HepG2 (cell line): ENCODE results near the gene C19orf85. TPM values are rescaled to one million over a fixed set of nuclear protein-coding genes. Genes with fewer than 3 reads are reported as not detected.
A peak's percentile ranks its signal among the peaks of the same experiment; 100 is the strongest.

Source experiments
- FOXO1 ChIP-seq: sonication (generic); formaldehyde crosslinking; IDR thresholded peaks from 2 replicates; pipeline ENCODE4 v1.4.0; 2020; ENCODE audit warnings: missing genetic modification reagents
- HNRNPLL ChIP-seq: fragments of 200-400 bp; formaldehyde crosslinking; IDR thresholded peaks from 2 replicates; pipeline ENCODE4 v1.6.1; 2017; ENCODE audit warnings: mild to moderate bottlenecking, low read depth, low read length; ENCODE audit not compliant: poor library complexity, severe bottlenecking
- MYNN ChIP-seq: sonication (generic); formaldehyde crosslinking; IDR thresholded peaks from 2 replicates; pipeline ENCODE4 v1.4.0; 2020; ENCODE audit warnings: mild to moderate bottlenecking, low read depth, missing genetic modification reagents
- NFE2L2 ChIP-seq: fragments of 150-350 bp; IDR thresholded peaks from 2 replicates; pipeline ENCODE4 v1.6.1; 2014; ENCODE audit warnings: low read length
- PPARG ChIP-seq: conservative IDR thresholded peaks from 2 replicates; pipeline ENCODE4 v1.6.1; 2016; ENCODE audit warnings: missing biosample characterization, missing genetic modification reagents
- RFXANK ChIP-seq: IDR thresholded peaks from 2 replicates; pipeline ENCODE4 v1.6.1; 2016
- SMAD1 ChIP-seq: sonication (generic); formaldehyde crosslinking; IDR thresholded peaks from 2 replicates; pipeline ENCODE4 v1.4.0; 2020; ENCODE audit warnings: missing genetic modification reagents, low read depth, mild to moderate bottlenecking, borderline replicate concordance
- SNAI1 ChIP-seq: sonication (generic); formaldehyde crosslinking; IDR thresholded peaks from 2 replicates; pipeline ENCODE4 v1.5.0; 2020; ENCODE audit warnings: mild to moderate bottlenecking, missing genetic modification reagents, borderline replicate concordance
- ZBTB7A ChIP-seq: sonication (generic); formaldehyde crosslinking; IDR thresholded peaks from 2 replicates; pipeline ENCODE4 v1.8.0; 2022; ENCODE audit warnings: mild to moderate bottlenecking, missing genetic modification reagents
- ZNF274 ChIP-seq: sonication (generic); formaldehyde crosslinking; IDR thresholded peaks from 2 replicates; pipeline ENCODE4 v1.5.1; 2020; ENCODE audit warnings: mild to moderate bottlenecking, missing genetic modification reagents
- ZNF510 ChIP-seq: sonication (generic); formaldehyde crosslinking; IDR thresholded peaks from 2 replicates; pipeline ENCODE4 v1.4.0; 2020; ENCODE audit warnings: low read depth, mild to moderate bottlenecking, missing genetic modification reagents
- polyA plus RNA-seq, 8 experiments: library from polyadenylated mRNA; depleted of rRNA in 3 of 8; stranded (reverse) in 7 of 8; unstranded in 1 of 8; fragments of >200 nt; fragmentation: Illumina TruSeq in 4 of 8; extraction: Trizol in 4 of 8; gene quantifications; 2 replicates each; pipeline versions ENCODE4 v1.2.1 to v1.2.3, GENCODE V29; 2011 to 2016; ENCODE audit warnings: low read depth in 4 of 8, missing spikeins in 1 of 8, mixed read lengths in 1 of 8; ENCODE audit not compliant: insufficient read depth in 1 of 8
- total RNA-seq, 5 experiments: library from RNA; depleted of rRNA; stranded (reverse); fragments of >200 nt; fragmentation: Illumina TruSeq; extraction: Trizol; gene quantifications; 2 replicates each; pipeline ENCODE4 v1.2.3, GENCODE V29; 2016; ENCODE audit warnings: low read depth in 1 of 5
- TF ChIP-seq, protein P1 (sequence below): sonication (generic); formaldehyde crosslinking; conservative IDR thresholded peaks from 2 replicates; pipeline ENCODE4 v1.8.0; 2022; ENCODE audit warnings: missing genetic modification reagents
- TF ChIP-seq, protein P2 (sequence below): sonication (generic); formaldehyde crosslinking; IDR thresholded peaks from 2 replicates; pipeline ENCODE4 v1.4.0; 2020; ENCODE audit warnings: mild to moderate bottlenecking, missing genetic modification reagents

Gene C19orf85
- total and polyA plus RNA-seq, 2 of the 13 experiments (the other 11 are each of a cell fraction or from before 2014, with no cell fraction given): not detected

DNA sequence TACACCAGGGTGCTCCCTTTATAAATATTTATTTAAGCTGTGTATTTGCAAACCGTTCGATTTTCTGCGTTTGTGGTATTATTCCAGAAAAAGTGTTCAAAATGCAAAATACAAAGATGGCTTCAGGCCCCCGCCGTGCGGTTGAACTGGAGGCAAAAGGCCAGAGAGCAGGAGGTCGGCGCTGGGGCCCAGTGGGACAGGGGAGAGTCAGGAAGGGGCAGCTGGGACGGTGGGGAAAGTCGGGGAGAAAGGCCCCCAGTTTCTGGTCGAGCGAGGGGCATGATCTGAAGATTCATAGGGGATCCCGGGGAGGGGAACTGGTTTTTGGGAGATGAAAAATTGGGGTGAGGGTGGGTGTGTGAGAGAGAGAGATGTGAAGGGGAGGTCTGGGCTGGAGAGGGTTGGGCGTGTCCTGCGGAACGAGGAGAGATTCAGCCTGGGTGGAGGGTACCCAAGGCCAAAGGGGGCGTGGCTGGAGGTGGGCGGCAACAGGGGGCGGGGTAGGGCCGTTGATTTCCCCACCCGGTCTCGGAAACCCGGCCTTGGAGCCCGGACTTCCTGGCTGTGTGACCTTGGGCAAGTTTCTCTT is 3.8 kb downstream of the C19orf85 start (continued):
- TF ChIP-seq PPARG (CRISPR knock-in tag) (0 out of 2 replicates have a peak, but pooled peaks have one; percentile 5), SNAI1 (CRISPR knock-in tag) (no peak), HNRNPLL (no peak), RFXANK (CRISPR knock-in tag) (no peak), FOXO1 (no peak), ZNF274 (CRISPR knock-in tag) (no peak), ZNF510 (CRISPR knock-in tag) (0 out of 2 replicates have a peak, but pooled peaks have one; percentile 8), ZBTB7A (no peak), NFE2L2 (no peak), MYNN (CRISPR knock-in tag) (no peak), SMAD1 (CRISPR knock-in tag) (no peak)
- TF ChIP-seq, protein P1, sequence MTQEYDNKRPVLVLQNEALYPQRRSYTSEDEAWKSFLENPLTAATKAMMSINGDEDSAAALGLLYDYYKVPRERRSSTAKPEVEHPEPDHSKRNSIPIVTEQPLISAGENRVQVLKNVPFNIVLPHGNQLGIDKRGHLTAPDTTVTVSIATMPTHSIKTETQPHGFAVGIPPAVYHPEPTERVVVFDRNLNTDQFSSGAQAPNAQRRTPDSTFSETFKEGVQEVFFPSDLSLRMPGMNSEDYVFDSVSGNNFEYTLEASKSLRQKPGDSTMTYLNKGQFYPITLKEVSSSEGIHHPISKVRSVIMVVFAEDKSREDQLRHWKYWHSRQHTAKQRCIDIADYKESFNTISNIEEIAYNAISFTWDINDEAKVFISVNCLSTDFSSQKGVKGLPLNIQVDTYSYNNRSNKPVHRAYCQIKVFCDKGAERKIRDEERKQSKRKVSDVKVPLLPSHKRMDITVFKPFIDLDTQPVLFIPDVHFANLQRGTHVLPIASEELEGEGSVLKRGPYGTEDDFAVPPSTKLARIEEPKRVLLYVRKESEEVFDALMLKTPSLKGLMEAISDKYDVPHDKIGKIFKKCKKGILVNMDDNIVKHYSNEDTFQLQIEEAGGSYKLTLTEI (CRISPR knock-in tag): no peak
- TF ChIP-seq, protein P2, sequence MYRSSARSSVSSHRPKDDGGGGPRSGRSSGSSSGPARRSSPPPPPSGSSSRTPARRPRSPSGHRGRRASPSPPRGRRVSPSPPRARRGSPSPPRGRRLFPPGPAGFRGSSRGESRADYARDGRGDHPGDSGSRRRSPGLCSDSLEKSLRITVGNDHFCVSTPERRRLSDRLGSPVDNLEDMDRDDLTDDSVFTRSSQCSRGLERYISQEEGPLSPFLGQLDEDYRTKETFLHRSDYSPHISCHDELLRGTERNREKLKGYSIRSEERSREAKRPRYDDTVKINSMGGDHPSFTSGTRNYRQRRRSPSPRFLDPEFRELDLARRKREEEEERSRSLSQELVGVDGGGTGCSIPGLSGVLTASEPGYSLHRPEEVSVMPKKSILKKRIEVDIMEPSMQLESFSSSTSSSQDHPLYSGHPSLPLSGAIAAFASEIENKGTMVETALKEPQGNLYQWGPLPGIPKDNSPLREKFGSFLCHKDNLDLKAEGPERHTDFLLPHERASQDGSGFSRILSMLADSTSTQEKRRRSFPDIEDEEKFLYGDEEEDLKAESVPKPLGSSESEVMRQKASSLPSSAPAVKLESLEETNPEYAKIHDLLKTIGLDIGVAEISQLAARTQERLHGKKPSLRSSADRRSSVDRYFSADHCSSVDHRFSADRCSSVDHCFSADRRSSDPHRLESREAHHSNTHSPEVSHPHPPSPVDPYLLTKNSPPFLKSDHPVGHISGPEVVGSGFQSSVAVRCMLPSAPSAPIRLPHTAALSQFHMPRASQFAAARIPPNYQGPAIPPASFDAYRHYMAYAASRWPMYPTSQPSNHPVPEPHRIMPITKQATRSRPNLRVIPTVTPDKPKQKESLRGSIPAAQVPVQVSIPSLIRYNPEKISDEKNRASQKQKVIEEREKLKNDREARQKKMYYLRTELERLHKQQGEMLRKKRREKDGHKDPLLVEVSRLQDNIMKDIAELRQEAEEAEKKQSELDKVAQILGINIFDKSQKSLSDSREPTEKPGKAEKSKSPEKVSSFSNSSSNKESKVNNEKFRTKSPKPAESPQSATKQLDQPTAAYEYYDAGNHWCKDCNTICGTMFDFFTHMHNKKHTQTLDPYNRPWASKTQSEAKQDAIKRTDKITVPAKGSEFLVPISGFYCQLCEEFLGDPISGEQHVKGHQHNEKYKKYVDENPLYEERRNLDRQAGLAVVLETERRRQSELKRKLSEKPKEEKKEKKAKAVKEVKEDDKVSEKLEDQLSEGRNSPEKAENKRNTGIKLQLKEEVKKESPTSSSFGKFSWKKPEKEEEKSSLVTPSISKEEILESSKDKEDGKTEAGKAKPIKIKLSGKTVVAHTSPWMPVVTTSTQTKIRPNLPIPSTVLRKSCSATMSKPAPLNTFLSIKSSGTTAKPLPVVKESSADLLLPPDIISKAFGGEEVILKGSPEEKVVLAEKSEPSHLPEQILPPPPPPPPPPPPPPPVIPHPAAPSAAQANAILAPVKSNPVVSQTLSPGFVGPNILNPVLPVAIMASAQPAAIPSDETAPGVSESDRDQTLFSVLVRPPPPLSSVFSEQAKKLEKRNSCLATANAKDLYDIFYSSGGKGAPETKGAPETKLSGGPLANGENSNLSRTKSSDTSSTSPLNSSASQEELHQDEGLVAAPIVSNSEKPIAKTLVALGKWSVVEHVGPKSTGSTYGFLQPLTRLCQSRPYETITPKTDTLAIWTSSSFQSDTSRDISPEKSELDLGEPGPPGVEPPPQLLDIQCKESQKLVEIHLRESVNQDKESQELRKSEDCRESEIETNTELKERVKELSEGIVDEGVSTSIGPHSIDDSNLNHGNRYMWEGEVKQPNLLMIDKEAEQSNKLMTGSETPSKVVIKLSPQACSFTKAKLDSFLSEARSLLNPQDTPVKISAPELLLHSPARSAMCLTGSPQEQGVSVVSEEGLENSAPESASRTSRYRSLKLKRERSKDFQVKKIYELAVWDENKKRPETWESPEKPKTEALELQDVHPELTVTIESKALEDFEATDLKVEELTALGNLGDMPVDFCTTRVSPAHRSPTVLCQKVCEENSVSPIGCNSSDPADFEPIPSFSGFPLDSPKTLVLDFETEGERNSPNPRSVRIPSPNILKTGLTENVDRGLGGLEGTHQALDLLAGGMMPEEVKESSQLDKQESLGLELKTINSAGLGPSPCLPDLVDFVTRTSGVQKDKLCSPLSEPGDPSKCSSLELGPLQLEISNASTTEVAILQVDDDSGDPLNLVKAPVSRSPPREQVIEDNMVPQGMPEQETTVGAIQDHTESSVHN (CRISPR knock-in tag): no peak
